CD14-positive monocyte (primary cell): Measurements from ENCODE around the gene COL4A2. TPM values are rescaled to one million over a fixed set of nuclear protein-coding genes. Genes with fewer than 3 reads are reported as not detected.

ENCODE experiments used
- DNase-seq, 3 donors: peaks; one replicate each; pipeline ENCODE4 v3.0.0-alpha.2; 2011 to 2022
- H2AFZ ChIP-seq: 2 replicates; pipeline ENCODE4 v1.6.0; 2012; ENCODE audit warnings: mild to moderate bottlenecking, low read depth, low read length, inconsistent platforms; ENCODE audit not compliant: insufficient read depth, poor library complexity, severe bottlenecking
- H3K27ac ChIP-seq, 2 donors: 1 replicate in 1 of 2; 2 replicates in 1 of 2; pipeline ENCODE4 v1.5.1; 2012 to 2013; ENCODE audit warnings: low read length in 2 of 2, control low read depth in 1 of 2, inconsistent platforms in 1 of 2, low read depth in 1 of 2, mild to moderate bottlenecking in 1 of 2
- H3K27me3 ChIP-seq, 2 donors: one replicate each; pipeline versions ENCODE4 v1.6.0 to v1.6.1; 2011 to 2013; ENCODE audit warnings: low read length in 2 of 2; ENCODE audit not compliant: control insufficient read depth in 2 of 2, insufficient read depth in 2 of 2
- H3K36me3 ChIP-seq, 2 donors: replicated peaks in 1 of 2; 1 replicate in 1 of 2; 2 replicates in 1 of 2; pipeline versions ENCODE4 v1.5.1 to v1.6.1; 2012 to 2013; ENCODE audit warnings: low read length in 2 of 2, control low read depth in 1 of 2, inconsistent platforms in 1 of 2, mild to moderate bottlenecking in 1 of 2; ENCODE audit not compliant: insufficient read depth in 2 of 2, control insufficient read depth in 1 of 2
- H3K4me1 ChIP-seq, 2 donors: 1 replicate in 1 of 2; 2 replicates in 1 of 2; pipeline versions ENCODE4 v1.5.1 to v1.6.1; 2012 to 2013; ENCODE audit warnings: low read length in 2 of 2, control low read depth in 1 of 2, inconsistent platforms in 1 of 2, mild to moderate bottlenecking in 1 of 2, moderate library complexity in 1 of 2; ENCODE audit not compliant: insufficient read depth in 2 of 2, control insufficient read depth in 1 of 2
- H3K4me2 ChIP-seq: replicated peaks from 2 replicates; pipeline ENCODE3; 2012; ENCODE audit warnings: low read length, moderate library complexity, mild to moderate bottlenecking; ENCODE audit not compliant: poor library complexity, severe bottlenecking; ENCODE audit errors: extremely low read depth
- H3K4me3 ChIP-seq, 3 experiments: fragments of 200-600 bp in 1 of 3; sonication (generic) in 1 of 3; replicated peaks in 1 of 3; 1 replicate in 2 of 3; 2 replicates in 1 of 3; pipeline ENCODE4 v1.5.1; 2011 to 2013; ENCODE audit warnings: low read length in 3 of 3, mild to moderate bottlenecking in 3 of 3, control low read depth in 2 of 3, low read depth in 2 of 3, inconsistent platforms in 1 of 3, moderate library complexity in 1 of 3
- H3K79me2 ChIP-seq: 2 replicates; pipeline ENCODE4 v1.6.0; 2012; ENCODE audit warnings: mild to moderate bottlenecking, control low read depth, inconsistent platforms, low read length, moderate library complexity; ENCODE audit not compliant: insufficient read depth
- H3K9ac ChIP-seq: 2 replicates; pipeline ENCODE4 v1.6.0; 2017; ENCODE audit warnings: low read length, mild to moderate bottlenecking; ENCODE audit not compliant: insufficient read depth, poor library complexity, severe bottlenecking
- H3K9me3 ChIP-seq, 2 donors: replicated peaks in 1 of 2; 1 replicate in 1 of 2; 2 replicates in 1 of 2; pipeline versions ENCODE4 v1.5.1 to v1.6.1; 2012 to 2013; ENCODE audit warnings: low read length in 2 of 2, control low read depth in 1 of 2; ENCODE audit not compliant: control insufficient read depth in 1 of 2, insufficient read depth in 1 of 2
- H4K20me1 ChIP-seq: 2 replicates; pipeline ENCODE4 v1.6.0; 2012; ENCODE audit warnings: mild to moderate bottlenecking, low read length, control low read depth, moderate library complexity; ENCODE audit not compliant: insufficient read depth
- H3K27ac Mint-ChIP-seq, 7 donors: one replicate each; pipeline ENCODE4 v1.8.0; 2020; ENCODE audit warnings: mild to moderate bottlenecking in 7 of 7, mixed read lengths in 7 of 7, moderate library complexity in 6 of 7, inconsistent platforms in 2 of 7
- H3K27me3 Mint-ChIP-seq, 3 donors: one replicate each; pipeline ENCODE4 v1.8.0; 2021 to 2022; ENCODE audit warnings: low read depth in 3 of 3, mild to moderate bottlenecking in 3 of 3, mixed read lengths in 3 of 3, moderate library complexity in 3 of 3, inconsistent platforms in 1 of 3
- H3K36me3 Mint-ChIP-seq, 2 donors: one replicate each; pipeline ENCODE4 v1.8.0; 2020; ENCODE audit warnings: mixed read lengths in 2 of 2, inconsistent platforms in 1 of 2, mild to moderate bottlenecking in 1 of 2
- H3K4me1 Mint-ChIP-seq: one replicate; pipeline ENCODE4 v1.8.0; 2020; ENCODE audit warnings: mild to moderate bottlenecking, mixed read lengths
- H3K4me3 Mint-ChIP-seq, 2 donors: one replicate each; pipeline ENCODE4 v1.8.0; 2020; ENCODE audit warnings: mild to moderate bottlenecking in 2 of 2, mixed read lengths in 2 of 2, moderate library complexity in 1 of 2
- H3K9me3 Mint-ChIP-seq, 7 donors: one replicate each; pipeline ENCODE4 v1.8.0; 2020 to 2022; ENCODE audit warnings: mixed read lengths in 7 of 7, mild to moderate bottlenecking in 6 of 7, moderate library complexity in 6 of 7, inconsistent platforms in 2 of 7
- WGBS: methylation state at CpG from one replicate; pipeline ENCODE4 v1.1.5; 2013; ENCODE audit warnings: missing lambda C conversion rate; ENCODE audit not compliant: insufficient coverage; 5-methylcytosine and 5-hydroxymethylcytosine counted together
- intact Hi-C, 2 donors: fragments of 100-400 bp; cut with micrococcal nuclease; formaldehyde crosslinking; loops; one replicate each; pipeline versions ENCODE4 v1.15.0 to v1.15.1; 2023
- polyA plus RNA-seq, 3 donors: library from polyadenylated mRNA; depleted of rRNA in 1 of 3; unstranded in 2 of 3; stranded (reverse) in 1 of 3; fragments of 300-500 nt in 2 of 3; fragments of >200 nt in 1 of 3; fragmentation: Illumina TruSeq in 2 of 3; gene quantifications; 1 replicate in 2 of 3; 2 replicates in 1 of 3; pipeline ENCODE4 v1.2.3, GENCODE V29; 2012 to 2021
- TF ChIP-seq, protein P1 (sequence below): fragments of 200-600 bp; IDR thresholded peaks from one replicate; pipeline ENCODE4 v1.8.0; 2022; ENCODE audit warnings: antibody characterized with exemption, mild to moderate bottlenecking

The COL4A2 gene
- polyA plus RNA-seq, 3 donors, result not detected

GRCh38 chr13:110274687-110275086 is 32.4 kb upstream of the COL4A2 start:
- Mint-ChIP-seq H3K4me1 (no peaks in the 10 kb centered on the region), H3K9me3 (peaks cover 0 to 2% (median 0%) of the 10 kb centered on the region in 7 donors), H3K36me3 (no peaks in the 10 kb centered on the region), H3K27me3 (peaks cover 10 to 22% (median 14%) of the 10 kb centered on the region in 3 donors), H3K27ac (no peak overlapping the region), H3K4me3 (no peak overlapping the region)
- no peaks in the 10 kb centered on the region for H3K36me3 ChIP-seq
- H3K27me3 ChIP-seq, result no peaks in the 10 kb centered on the region
- no peaks in the 10 kb centered on the region for H4K20me1 ChIP-seq
- TF ChIP-seq, protein P1, sequence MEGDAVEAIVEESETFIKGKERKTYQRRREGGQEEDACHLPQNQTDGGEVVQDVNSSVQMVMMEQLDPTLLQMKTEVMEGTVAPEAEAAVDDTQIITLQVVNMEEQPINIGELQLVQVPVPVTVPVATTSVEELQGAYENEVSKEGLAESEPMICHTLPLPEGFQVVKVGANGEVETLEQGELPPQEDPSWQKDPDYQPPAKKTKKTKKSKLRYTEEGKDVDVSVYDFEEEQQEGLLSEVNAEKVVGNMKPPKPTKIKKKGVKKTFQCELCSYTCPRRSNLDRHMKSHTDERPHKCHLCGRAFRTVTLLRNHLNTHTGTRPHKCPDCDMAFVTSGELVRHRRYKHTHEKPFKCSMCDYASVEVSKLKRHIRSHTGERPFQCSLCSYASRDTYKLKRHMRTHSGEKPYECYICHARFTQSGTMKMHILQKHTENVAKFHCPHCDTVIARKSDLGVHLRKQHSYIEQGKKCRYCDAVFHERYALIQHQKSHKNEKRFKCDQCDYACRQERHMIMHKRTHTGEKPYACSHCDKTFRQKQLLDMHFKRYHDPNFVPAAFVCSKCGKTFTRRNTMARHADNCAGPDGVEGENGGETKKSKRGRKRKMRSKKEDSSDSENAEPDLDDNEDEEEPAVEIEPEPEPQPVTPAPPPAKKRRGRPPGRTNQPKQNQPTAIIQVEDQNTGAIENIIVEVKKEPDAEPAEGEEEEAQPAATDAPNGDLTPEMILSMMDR, result no peak
- intact Hi-C loops, result no loop called here
- H3K4me1 ChIP-seq, result no peaks in the 10 kb centered on the region
- H3K79me2 ChIP-seq, result no peaks in the 10 kb centered on the region
- 88% methylated on average over 5 of the region's 5 CpGs for WGBS
- no peak overlapping the region for H3K9ac ChIP-seq
- H3K4me2 ChIP-seq, result no peak overlapping the region
- no peak overlapping the region for H2AFZ ChIP-seq
- H3K9me3 ChIP-seq, result no peaks in the 10 kb centered on the region
- no peak overlapping the region for H3K27ac ChIP-seq
- no peak overlapping the region for H3K4me3 ChIP-seq
- no peak for DNase-seq

GRCh38 chr13:110275931-110276552 is 31.0 kb upstream of the COL4A2 start:
- H3K27ac ChIP-seq, result no peak overlapping the region
- Mint-ChIP-seq H3K36me3 (no peaks in the 10 kb centered on the region), H3K27ac (no peak overlapping the region), H3K4me3 (no peak overlapping the region), H3K4me1 (no peaks in the 10 kb centered on the region), H3K27me3 (peaks cover 9 to 23% (median 12%) of the 10 kb centered on the region in 3 donors), H3K9me3 (peaks cover 0 to 6% (median 0%) of the 10 kb centered on the region in 7 donors)
- H3K9me3 ChIP-seq, result no peaks in the 10 kb centered on the region
- TF ChIP-seq, protein P1, result no peak
- no peaks in the 10 kb centered on the region for H3K36me3 ChIP-seq
- H3K27me3 ChIP-seq, result peaks cover 0 to 2% of the 10 kb centered on the region in 2 donors
- H3K9ac ChIP-seq, result no peak overlapping the region
- no peak for DNase-seq
- 75% methylated on average over 4 of the region's 16 CpGs for WGBS
- no peak overlapping the region for H3K4me2 ChIP-seq
- H2AFZ ChIP-seq, result no peak overlapping the region
- H3K79me2 ChIP-seq, result no peaks in the 10 kb centered on the region
- H3K4me3 ChIP-seq, result no peak overlapping the region
- no peaks in the 10 kb centered on the region for H3K4me1 ChIP-seq
- H4K20me1 ChIP-seq, result no peaks in the 10 kb centered on the region
- intact Hi-C loops, result no loop called here
